OCI-LY3 (cell line): Measurements from ENCODE around the gene ACADM.

ENCODE experiments used
- CTCF ChIP-seq: fragments of 200-600, 300-600 bp; sonication (generic); IDR thresholded peaks from 2 replicates; pipeline ENCODE4 v1.5.1; 2014; ENCODE audit warnings: antibody characterized with exemption, low read length, low read depth
- EZH2phosphoT487 ChIP-seq: fragments of 200-600 bp; shearing (Covaris generic); IDR thresholded peaks from 2 replicates; pipeline ENCODE4 v1.6.1; 2018; ENCODE audit warnings: antibody characterized with exemption, mixed run types, low read depth

GRCh38 chr1:75731881-75732280, 7.4 kb downstream of the ACADM start:
- TF ChIP-seq CTCF = no peak
- TF ChIP-seq EZH2phosphoT487 = no peak
